Aorta (tissue), 5 donors: ENCODE results near the gene DSCAM. TPM values are rescaled to one million over a fixed set of nuclear protein-coding genes. Genes with fewer than 3 reads are reported as not detected.

Source experiments
- ATAC-seq: fragments of 200-7000 bp; cut with Tn5 transposase; one replicate; pipeline ENCODE4 v1.9.1; 2022; ENCODE audit warnings: moderate library complexity; ENCODE audit not compliant: low FRiP score
- DNase-seq, 2 donors: peaks; one replicate each; pipeline ENCODE4 v3.0.0-alpha.2; 2020
- H3K27ac ChIP-seq, 2 donors: one replicate each; pipeline ENCODE4 v1.5.1; 2013; ENCODE audit warnings: low read length in 2 of 2, mild to moderate bottlenecking in 2 of 2, moderate library complexity in 2 of 2, control low read depth in 1 of 2, inconsistent platforms in 1 of 2, low read depth in 1 of 2
- H3K27me3 ChIP-seq, 2 donors: one replicate each; pipeline ENCODE4 v1.6.1; 2013; ENCODE audit warnings: control low read depth in 1 of 2, low read length in 1 of 2, mild to moderate bottlenecking in 1 of 2, moderate library complexity in 1 of 2; ENCODE audit not compliant: insufficient read depth in 2 of 2, control insufficient read depth in 1 of 2
- H3K36me3 ChIP-seq, 2 donors: one replicate each; pipeline ENCODE4 v1.6.1; 2013; ENCODE audit warnings: control low read depth in 1 of 2, low read length in 1 of 2, mild to moderate bottlenecking in 1 of 2; ENCODE audit not compliant: insufficient read depth in 2 of 2, control insufficient read depth in 1 of 2
- H3K4me1 ChIP-seq, 2 donors: one replicate each; pipeline ENCODE4 v1.6.1; 2013; ENCODE audit warnings: low read length in 2 of 2, control low read depth in 1 of 2, mild to moderate bottlenecking in 1 of 2, moderate library complexity in 1 of 2; ENCODE audit not compliant: insufficient read depth in 2 of 2, control insufficient read depth in 1 of 2
- H3K4me3 ChIP-seq, 2 donors: one replicate each; pipeline ENCODE4 v1.5.1; 2013; ENCODE audit warnings: low read length in 2 of 2, control low read depth in 1 of 2, mild to moderate bottlenecking in 1 of 2
- H3K9me3 ChIP-seq: one replicate; pipeline ENCODE4 v1.6.1; 2013; ENCODE audit warnings: mild to moderate bottlenecking, low read length; ENCODE audit not compliant: control insufficient read depth
- WGBS, 2 donors: extraction: QIAGEN DNeasy Blood & Tissue Kit; methylation state at CpG; one replicate each; pipeline ENCODE4 v1.1.7; 2013; 5-methylcytosine and 5-hydroxymethylcytosine counted together
- intact Hi-C, 2 donors: fragments of 100-400 bp; cut with DNase I; formaldehyde crosslinking; loops; one replicate each; pipeline versions ENCODE4 v1.14.2 to v1.15.0; 2022
- polyA plus RNA-seq, 2 donors: library from polyadenylated mRNA; stranded (reverse); fragments of 200-250 nt; gene quantifications; one replicate each; pipeline ENCODE4 v1.2.3, GENCODE V29; 2013
- total RNA-seq, 2 donors: library from RNA; stranded (reverse); fragmentation: NEBNext Ultra II Directional; extraction: Animal tissue kit (Norgen Biotek cat#: 25700); gene quantifications; one replicate each; pipeline ENCODE4 v1.2.1, GENCODE V29; 2021
- donor health status: healthy with polysubstance abuse.
- donor health status: Bipolar disorder and iron deficiency.
- donor health status: DM: no; HTN: no; CAD: no.
- donor health status: DM: no; HTN: no; CAD: no.
- donor health status: DM: yes; HTN: yes; CAD: no.

DSCAM gene
- total and polyA plus RNA-seq, 4 donors: not detected

- WGBS, 2 donors: 83% methylated on average over 3 of the region's 3 CpGs
- no peak for DNase-seq
- H3K27ac ChIP-seq: no peak overlapping the region
Observed at GRCh38 chr21:40751221-40751620, 95.7 kb downstream of the DSCAM start.

GRCh38 chr21:40736145-40736544 is 110.8 kb downstream of the DSCAM start:
- DNase-seq (no peak), ATAC-seq (no peak)
- Histone ChIP-seq H3K9me3 (peaks cover 2% of the 10 kb centered on the region), H3K36me3 (no peaks in the 10 kb centered on the region), H3K27ac (no peak overlapping the region), H3K27me3 (no peaks in the 10 kb centered on the region), H3K4me3 (no peak overlapping the region), H3K4me1 (no peaks in the 10 kb centered on the region)
- 55 to 68% methylated on average over 3 of the region's 3 CpGs for WGBS, 2 donors
- intact Hi-C loops: no loop called here

More at GRCh38 chr21:40751221-40751620, 95.7 kb downstream of the DSCAM start:
- ATAC-seq: no peak
- Histone ChIP-seq H3K9me3 (peaks cover 3% of the 10 kb centered on the region), H3K4me3 (no peak overlapping the region), H3K36me3 (no peaks in the 10 kb centered on the region), H3K4me1 (no peaks in the 10 kb centered on the region), H3K27me3 (no peaks in the 10 kb centered on the region)
- intact Hi-C loops: no loop called here

- DNase-seq (no peak), ATAC-seq (no peak)
- intact Hi-C loops: no loop called here
- H3K4me3 ChIP-seq: no peak overlapping the region
- no peak overlapping the region for H3K27ac ChIP-seq
- no peaks in the 10 kb centered on the region for H3K27me3 ChIP-seq
- WGBS, 2 donors: 76 to 79% methylated on average over 3 of the region's 3 CpGs
- H3K36me3 ChIP-seq: no peaks in the 10 kb centered on the region
- H3K4me1 ChIP-seq: no peaks in the 10 kb centered on the region
- H3K9me3 ChIP-seq: peaks cover 2% of the 10 kb centered on the region
Observed at GRCh38 chr21:40733024-40733397, 113.9 kb downstream of the DSCAM start.

GRCh38 chr21:40732253-40733023 is 114.5 kb downstream of the DSCAM start:
- no peaks in the 10 kb centered on the region for H3K9me3 ChIP-seq
- no peaks in the 10 kb centered on the region for H3K4me1 ChIP-seq
- no peaks in the 10 kb centered on the region for H3K27me3 ChIP-seq
- no peak for ATAC-seq
- no peak overlapping the region for H3K4me3 ChIP-seq
- intact Hi-C loops: no loop called here
- DNase-seq: no peak
- no peaks in the 10 kb centered on the region for H3K36me3 ChIP-seq
- WGBS, 2 donors: 44% methylated on average over 4 of the region's 4 CpGs
- no peak overlapping the region for H3K27ac ChIP-seq

DNA sequence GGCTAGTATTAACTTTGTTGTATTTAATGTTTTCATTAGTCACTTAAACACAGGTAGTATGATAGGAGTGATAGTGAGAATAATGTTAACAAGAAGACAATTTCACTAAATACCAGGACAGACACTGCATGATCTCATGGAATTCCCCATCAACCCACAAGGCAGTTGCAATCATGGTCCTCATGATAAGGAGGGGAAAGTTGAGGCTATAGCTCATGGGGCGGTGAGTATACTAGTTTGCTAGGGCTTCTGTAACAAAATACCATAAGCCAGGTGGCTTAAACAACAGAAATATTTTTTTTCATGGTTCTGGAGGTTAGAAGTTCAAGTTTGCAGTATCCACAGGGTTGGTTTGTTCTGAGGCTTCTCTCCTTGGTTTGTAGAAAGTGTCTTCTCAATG is 115.8 kb downstream of the DSCAM start:
- Histone ChIP-seq H3K4me3 (no peak overlapping the region), H3K4me1 (no peaks in the 10 kb centered on the region), H3K9me3 (no peaks in the 10 kb centered on the region), H3K36me3 (no peaks in the 10 kb centered on the region), H3K27me3 (no peaks in the 10 kb centered on the region), H3K27ac (no peak overlapping the region)
- WGBS, 2 donors: 89 to 91% methylated on average over 1 of the region's 1 CpG
- ATAC-seq: no peak
- intact Hi-C loops: no loop called here
- DNase-seq: no peak

DNA sequence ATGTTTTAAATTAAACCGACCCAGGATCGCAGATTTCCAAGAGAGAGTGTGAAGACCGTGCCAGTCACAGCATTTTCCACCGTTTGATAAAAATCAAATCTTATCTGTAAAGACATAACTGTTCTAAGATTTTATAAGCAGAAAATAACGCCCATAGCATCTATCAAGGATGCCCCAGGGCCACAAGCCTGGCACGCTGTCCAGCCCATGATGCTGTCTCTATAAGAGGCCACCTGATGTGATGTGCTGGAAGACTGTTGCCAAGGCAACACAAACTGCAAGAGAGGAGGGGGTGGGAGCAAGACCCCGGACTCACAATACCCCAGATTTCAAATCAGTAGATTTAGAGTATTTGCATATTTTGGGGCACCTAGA is 116.5 kb downstream of the DSCAM start:
- Histone ChIP-seq H3K9me3 (no peaks in the 10 kb centered on the region), H3K27me3 (no peaks in the 10 kb centered on the region), H3K4me3 (no peak overlapping the region), H3K4me1 (no peaks in the 10 kb centered on the region), H3K27ac (no peak overlapping the region), H3K36me3 (no peaks in the 10 kb centered on the region)
- WGBS, 2 donors: 19 to 30% methylated on average over 7 of the region's 7 CpGs
- intact Hi-C loops: no loop called here
- DNase-seq (no peak), ATAC-seq (no peak)

- intact Hi-C loops: no loop called here
- 50 to 59% methylated on average over 8 of the region's 8 CpGs for whole genome bisulfite sequencing, 2 donors
Observed at GRCh38 chr21:40729761-40730425, 117.1 kb downstream of the DSCAM start.

GRCh38 chr21:40723966-40724365 is 123.0 kb downstream of the DSCAM start:
- Histone ChIP-seq H3K27me3 (no peaks in the 10 kb centered on the region), H3K9me3 (no peaks in the 10 kb centered on the region), H3K36me3 (no peaks in the 10 kb centered on the region), H3K4me1 (no peaks in the 10 kb centered on the region), H3K4me3 (no peak overlapping the region), H3K27ac (no peak overlapping the region)
- no peak for DNase-seq
- ATAC-seq: no peak
- WGBS, 2 donors: 70 to 74% methylated on average over 5 of the region's 5 CpGs
- intact Hi-C loops: no loop called here

More at GRCh38 chr21:40729761-40730425, 117.1 kb downstream of the DSCAM start:
- H3K27ac ChIP-seq: no peak overlapping the region
- H3K27me3 ChIP-seq: no peaks in the 10 kb centered on the region
- DNase-seq (no peak), ATAC-seq (no peak)
- H3K4me1 ChIP-seq: no peaks in the 10 kb centered on the region
- H3K36me3 ChIP-seq: no peaks in the 10 kb centered on the region
- no peak overlapping the region for H3K4me3 ChIP-seq
- H3K9me3 ChIP-seq: no peaks in the 10 kb centered on the region

- no peak overlapping the region for H3K4me3 ChIP-seq
- no peaks in the 10 kb centered on the region for H3K36me3 ChIP-seq
- H3K27ac ChIP-seq: no peak overlapping the region
- no peak for DNase-seq
- intact Hi-C loops: no loop called here
- no peaks in the 10 kb centered on the region for H3K4me1 ChIP-seq
- H3K27me3 ChIP-seq: no peaks in the 10 kb centered on the region
- WGBS, 2 donors: 92 to 95% methylated on average over 2 of the region's 2 CpGs
- ATAC-seq: no peak
- H3K9me3 ChIP-seq: no peaks in the 10 kb centered on the region
Observed at GRCh38 chr21:40723317-40723716, 123.6 kb downstream of the DSCAM start.
